SH-SY5Y (cell line): ENCODE results near the gene BTLA.

ENCODE experiments used
- GATA2 ChIP-seq: IDR thresholded peaks from 2 replicates; pipeline ENCODE4 v1.6.1; 2011; ENCODE audit warnings: mild to moderate bottlenecking, low read depth, low read length
- GATA3 ChIP-seq: IDR thresholded peaks from 2 replicates; pipeline ENCODE4 v1.6.1; 2011; ENCODE audit warnings: low read depth, mild to moderate bottlenecking, low read length, moderate library complexity

- TF ChIP-seq GATA2 = no peak
- TF ChIP-seq GATA3 = no peak
These were observed 81.5 kb downstream of the BTLA start for GRCh38 chr3:112417696-112418318.
